ENCODE data around the gene CELF3.
A peak's percentile ranks its signal among the peaks of the same experiment; 100 is the strongest.

Gene CELF3

GRCh38 chr1:151729157-151729965, 12.8 kb upstream of the CELF3 start:
- H3K27ac Mint-ChIP-seq: no peak overlapping the region
- no peaks in the 10 kb centered on the region for H3K9me3 Mint-ChIP-seq
- no peaks in the 10 kb centered on the region for H3K4me1 Mint-ChIP-seq (ENCODE audit: low read depth)
- H3K27me3 Mint-ChIP-seq (ENCODE audit: low read depth): peaks cover 40% of the 10 kb centered on the region
- H3K36me3 Mint-ChIP-seq (ENCODE audit: low read depth): no peaks in the 10 kb centered on the region
- H3K4me3 Mint-ChIP-seq: no peak overlapping the region

DNA sequence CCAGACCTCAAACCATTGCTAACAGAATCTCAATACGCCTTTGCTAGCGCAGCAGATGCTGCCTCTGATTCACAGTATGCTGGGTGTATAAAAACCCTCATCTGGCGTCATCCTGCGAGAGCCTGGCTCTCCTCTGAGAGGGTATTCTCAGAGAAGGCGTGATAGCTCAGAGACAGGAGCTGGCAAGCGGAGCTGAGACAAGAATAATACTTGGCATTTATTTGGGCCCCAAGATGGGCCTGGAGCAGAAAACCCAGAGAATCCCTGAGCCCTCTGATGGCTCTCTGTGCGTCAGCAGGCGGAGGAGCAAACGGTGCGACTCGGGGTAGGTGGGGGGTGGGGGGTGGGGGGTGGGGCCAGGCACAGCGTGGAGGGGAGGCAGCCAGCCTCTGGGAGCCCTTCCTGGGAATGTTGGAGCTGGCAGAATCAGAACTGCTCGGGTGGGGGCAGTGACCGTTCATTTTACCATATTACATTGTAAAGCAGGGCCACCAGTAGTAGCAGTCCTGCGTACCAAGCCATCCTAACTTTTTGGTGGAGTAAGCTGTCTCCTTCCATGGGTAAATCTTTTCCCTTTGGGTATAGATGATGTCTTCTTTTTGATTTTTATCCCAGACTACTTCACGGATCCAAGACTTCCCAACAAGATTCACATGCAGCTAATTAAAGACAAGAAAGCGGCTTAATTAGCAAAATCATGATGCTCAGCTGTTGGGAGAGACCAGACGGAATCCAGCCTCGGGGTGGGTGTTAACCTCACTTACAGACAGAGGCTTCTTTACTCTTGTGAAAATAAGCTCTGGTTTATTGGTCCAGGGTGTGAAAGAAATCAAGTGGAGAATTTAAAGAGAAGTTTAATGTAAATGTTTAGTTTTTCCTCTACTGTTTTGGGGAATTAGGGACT, 11.8 kb upstream of the CELF3 start:
- Mint-ChIP-seq H3K4me3 (no peak overlapping the region), H3K27me3 (ENCODE audit: low read depth) (peaks cover 48% of the 10 kb centered on the region), H3K9me3 (no peaks in the 10 kb centered on the region), H3K27ac (no peak overlapping the region), H3K4me1 (ENCODE audit: low read depth) (no peaks in the 10 kb centered on the region), H3K36me3 (ENCODE audit: low read depth) (no peaks in the 10 kb centered on the region)

DNA sequence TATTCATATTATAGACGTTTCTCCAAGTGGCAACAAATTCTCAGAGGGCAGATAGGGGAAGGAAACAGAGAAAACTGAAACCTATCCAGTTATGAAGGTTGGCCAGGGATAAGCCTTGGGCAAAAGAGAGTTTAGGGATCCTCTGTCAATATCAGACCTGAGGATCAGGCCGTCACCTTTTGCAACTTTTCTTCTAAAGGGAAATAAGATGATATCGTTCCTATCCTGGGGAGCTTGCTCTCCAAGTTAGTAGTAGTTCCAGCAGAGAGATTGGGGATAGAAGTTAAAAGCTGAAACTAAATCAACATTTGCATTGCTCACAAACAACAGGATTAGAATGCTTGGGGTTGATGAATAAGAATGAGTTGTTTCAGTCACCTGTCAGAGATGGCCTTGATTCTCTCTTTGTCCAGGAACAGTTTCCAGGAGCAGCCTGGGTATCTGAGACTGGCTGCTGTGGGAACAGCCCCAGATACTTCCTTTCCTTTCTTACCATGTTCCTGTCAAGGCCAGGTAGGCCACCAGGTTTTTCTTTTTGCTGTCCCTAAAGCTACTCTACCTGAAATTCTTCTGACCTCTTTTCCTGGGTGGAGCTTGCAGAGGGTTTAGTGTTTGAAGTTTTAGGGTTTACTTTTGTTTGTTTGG, 7.2 kb upstream of the CELF3 start:
- Mint-ChIP-seq H3K27ac (no peak overlapping the region), H3K4me1 (ENCODE audit: low read depth) (peaks cover 14% of the 10 kb centered on the region), H3K9me3 (no peaks in the 10 kb centered on the region), H3K4me3 (no peak overlapping the region), H3K36me3 (ENCODE audit: low read depth) (no peaks in the 10 kb centered on the region), H3K27me3 (ENCODE audit: low read depth) (peaks cover 73% of the 10 kb centered on the region)

DNA sequence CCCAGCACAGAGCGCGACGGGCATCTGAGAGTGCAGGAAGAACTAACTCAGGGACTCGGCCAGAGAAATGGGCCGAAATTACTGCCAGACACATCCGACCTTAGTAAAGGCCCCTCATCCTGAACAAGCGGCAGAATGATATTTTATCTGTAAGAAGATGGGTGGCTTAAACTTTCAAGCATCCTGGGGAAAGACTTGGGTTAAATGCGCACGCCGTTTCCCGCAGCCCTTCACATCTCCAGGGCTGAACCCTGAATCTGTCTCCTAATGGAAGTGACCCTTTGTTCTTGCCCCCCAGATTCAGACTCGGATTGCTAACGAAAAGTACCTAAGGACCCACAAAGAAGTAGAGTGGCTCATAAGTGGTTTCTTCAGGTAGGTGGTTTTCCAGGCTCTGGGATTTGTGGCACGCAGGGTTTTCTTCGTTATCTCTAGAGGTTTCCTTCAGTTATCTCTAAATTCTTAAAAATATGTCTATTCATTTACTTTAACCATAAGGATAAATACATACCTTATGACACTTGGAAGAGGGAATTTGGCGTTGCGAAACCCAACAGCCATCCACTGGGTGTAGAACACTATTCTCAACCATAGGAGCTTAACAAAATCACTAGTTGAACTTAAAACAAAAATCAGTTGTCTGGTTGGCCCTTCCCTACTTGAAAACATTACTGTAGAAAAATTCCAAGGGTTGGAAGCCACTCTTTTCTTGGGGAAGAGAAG, 5.3 kb upstream of the CELF3 start:
- Mint-ChIP-seq H3K27ac (no peak overlapping the region), H3K9me3 (no peaks in the 10 kb centered on the region), H3K4me1 (ENCODE audit: low read depth) (peaks cover 17% of the 10 kb centered on the region), H3K4me3 (peak overlapping the region; percentile 73), H3K36me3 (ENCODE audit: low read depth) (no peaks in the 10 kb centered on the region), H3K27me3 (ENCODE audit: low read depth) (peaks cover 83% of the 10 kb centered on the region)

DNA sequence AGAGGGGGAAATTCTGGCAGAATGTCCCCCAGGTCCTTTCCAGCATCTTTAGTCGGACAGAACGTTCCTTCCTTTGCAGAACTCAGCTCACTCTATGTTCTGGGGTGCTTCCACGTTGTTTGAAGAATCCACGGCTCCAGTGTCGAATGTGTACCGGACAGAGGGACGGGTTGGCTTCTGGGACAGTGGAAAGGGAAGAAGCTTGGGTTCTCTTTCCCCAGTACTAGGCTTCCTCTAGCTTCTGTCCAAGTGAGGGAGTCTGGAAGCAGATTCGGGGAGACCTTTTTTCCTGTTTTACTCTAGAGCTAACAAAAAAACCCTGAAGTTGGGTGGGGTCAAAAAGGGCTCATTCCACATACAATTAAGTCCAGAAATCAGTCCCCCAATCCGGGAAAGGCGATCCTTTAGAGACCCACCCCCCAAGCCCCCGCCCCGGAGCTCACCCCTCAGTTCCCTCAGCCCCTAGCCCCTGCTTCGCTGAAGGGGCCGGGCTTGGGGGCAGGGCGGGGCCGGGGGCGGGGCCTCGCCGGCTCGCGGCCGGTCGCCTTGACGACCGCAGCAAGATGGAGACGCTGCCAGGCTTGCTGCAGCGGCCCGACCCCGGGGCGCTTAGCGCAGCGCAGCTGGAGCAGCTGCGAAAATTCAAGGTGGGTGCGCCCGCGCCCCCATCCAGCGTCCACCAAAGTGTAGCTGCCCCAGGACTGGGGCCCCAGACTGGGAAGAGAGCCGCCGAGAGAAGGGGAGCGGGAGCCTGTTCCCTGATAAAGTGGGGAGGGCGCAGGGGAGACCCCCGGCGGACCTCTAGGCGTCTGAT, 4.6 kb upstream of the CELF3 start, which contains the start of gene RIIAD1:
RIIAD1 (plus strand) TSS at position 549 of the 814 bp plus-strand sequence; CDS start at position 564, 15 bp downstream.
- H3K27me3 Mint-ChIP-seq (ENCODE audit: low read depth): peaks cover 80% of the 10 kb centered on the region
- no peak within 1 kb of the TSS for H3K27ac Mint-ChIP-seq
- peaks cover 19% of the 10 kb centered on the region for H3K4me1 Mint-ChIP-seq (ENCODE audit: low read depth)
- H3K36me3 Mint-ChIP-seq (ENCODE audit: low read depth): no peaks in the 10 kb centered on the region
- H3K4me3 Mint-ChIP-seq: peak within 1 kb of the TSS; percentile 73
- no peaks in the 10 kb centered on the region for H3K9me3 Mint-ChIP-seq

GRCh38 chr1:151720554-151720953, 4.0 kb upstream of the CELF3 start:
- Mint-ChIP-seq H3K9me3 (no peaks in the 10 kb centered on the region), H3K4me3 (peak overlapping the region; percentile 43), H3K36me3 (ENCODE audit: low read depth) (no peaks in the 10 kb centered on the region), H3K27ac (no peak overlapping the region), H3K4me1 (ENCODE audit: low read depth) (peaks cover 19% of the 10 kb centered on the region), H3K27me3 (ENCODE audit: low read depth) (peaks cover 80% of the 10 kb centered on the region)

DNA sequence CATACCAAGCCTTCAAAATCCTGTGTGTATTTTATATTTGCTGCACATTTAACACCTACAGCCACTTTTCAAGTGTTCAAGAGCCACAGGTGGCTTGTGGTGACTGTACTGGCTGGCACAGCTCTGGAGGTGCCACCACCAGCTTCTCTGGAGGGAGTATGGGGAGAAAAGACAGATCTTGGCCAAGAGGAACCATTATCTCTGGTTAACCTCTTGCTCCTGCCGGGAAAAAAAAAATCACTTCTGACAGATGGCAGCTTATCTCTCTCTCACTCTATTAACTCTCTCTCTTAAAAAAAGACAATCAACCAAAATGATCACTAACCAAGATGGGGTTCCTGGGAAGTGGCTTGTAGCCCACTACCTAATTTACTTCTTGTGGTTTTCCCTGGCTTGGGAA, 3.5 kb upstream of the CELF3 start:
- Mint-ChIP-seq H3K27ac (no peak overlapping the region), H3K9me3 (no peaks in the 10 kb centered on the region), H3K4me1 (ENCODE audit: low read depth) (peaks cover 19% of the 10 kb centered on the region), H3K27me3 (ENCODE audit: low read depth) (peaks cover 84% of the 10 kb centered on the region), H3K4me3 (peak overlapping the region; percentile 36), H3K36me3 (ENCODE audit: low read depth) (no peaks in the 10 kb centered on the region)

- no peaks in the 10 kb centered on the region for H3K36me3 Mint-ChIP-seq (ENCODE audit: low read depth)
- peaks cover 81% of the 10 kb centered on the region for H3K27me3 Mint-ChIP-seq (ENCODE audit: low read depth)
- H3K4me1 Mint-ChIP-seq (ENCODE audit: low read depth): peaks cover 19% of the 10 kb centered on the region
- H3K4me3 Mint-ChIP-seq: no peak overlapping the region
- H3K9me3 Mint-ChIP-seq: no peaks in the 10 kb centered on the region
- no peak overlapping the region for H3K27ac Mint-ChIP-seq
Observed at GRCh38 chr1:151718666-151719065, 2.1 kb upstream of the CELF3 start.

- Mint-ChIP-seq H3K27me3 (ENCODE audit: low read depth) (peaks cover 78% of the 10 kb centered on the region), H3K36me3 (ENCODE audit: low read depth) (no peaks in the 10 kb centered on the region), H3K9me3 (no peaks in the 10 kb centered on the region), H3K4me1 (ENCODE audit: low read depth) (peaks cover 19% of the 10 kb centered on the region), H3K27ac (no peak overlapping the region), H3K4me3 (no peak overlapping the region)
Observed at GRCh38 chr1:151718011-151718431, 1.4 kb upstream of the CELF3 start.

DNA sequence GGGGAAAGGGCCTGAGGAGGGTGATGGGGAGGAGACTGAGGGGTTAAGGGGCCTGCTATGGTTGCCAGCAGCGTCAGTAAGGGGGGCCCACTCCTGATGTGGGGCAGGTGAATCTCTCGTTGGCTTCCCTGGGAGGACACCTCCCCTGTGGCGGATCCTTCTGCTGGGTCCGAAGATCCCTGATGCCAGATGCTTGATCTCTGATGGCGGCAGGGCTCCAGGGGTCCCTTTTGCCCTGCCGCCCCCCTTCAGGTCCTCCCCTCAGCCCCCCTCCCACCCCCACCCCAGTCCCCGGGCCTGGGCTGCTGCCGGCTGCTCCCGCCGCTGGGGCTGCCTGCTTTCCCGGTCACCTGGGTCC, 219 bp downstream of the CELF3 start:
- H3K27ac Mint-ChIP-seq: no peak overlapping the region
- H3K9me3 Mint-ChIP-seq: no peaks in the 10 kb centered on the region
- no peaks in the 10 kb centered on the region for H3K36me3 Mint-ChIP-seq (ENCODE audit: low read depth)
- H3K27me3 Mint-ChIP-seq (ENCODE audit: low read depth): peaks cover 70% of the 10 kb centered on the region
- H3K4me1 Mint-ChIP-seq (ENCODE audit: low read depth): peaks cover 17% of the 10 kb centered on the region
- no peak overlapping the region for H3K4me3 Mint-ChIP-seq

DNA sequence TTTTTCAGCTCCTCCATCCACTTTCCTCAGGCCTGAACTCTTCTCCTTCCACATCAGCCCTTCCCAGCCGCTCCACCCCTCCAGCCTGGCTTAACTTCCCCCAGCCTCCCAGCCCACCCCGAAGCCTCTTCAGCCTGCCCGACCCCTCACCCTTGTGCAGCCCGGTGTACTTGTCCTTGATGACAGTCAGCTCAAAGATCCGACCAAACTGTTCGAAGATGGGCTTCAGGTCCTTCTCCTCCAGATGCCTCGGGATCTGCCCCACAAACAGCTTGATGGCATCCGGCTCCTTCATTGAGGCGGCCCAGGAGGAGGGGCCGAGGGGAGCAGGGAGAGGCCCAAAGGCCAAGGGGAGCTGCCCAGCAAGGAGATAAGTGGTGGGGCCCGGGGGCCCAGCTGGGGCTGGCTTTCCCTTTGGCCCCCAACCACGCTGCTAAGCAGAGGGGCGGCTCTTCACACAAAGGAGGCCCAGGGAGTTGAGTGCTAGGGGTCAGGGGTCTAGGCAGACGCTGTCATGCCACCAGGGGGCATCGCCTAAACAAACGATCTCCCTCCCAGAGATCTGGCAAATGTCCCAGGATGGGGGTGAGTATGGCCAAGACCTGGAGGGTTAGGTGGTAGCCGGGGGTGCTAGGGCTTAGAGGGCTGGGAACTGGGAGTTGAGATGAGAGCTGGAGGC, 738 bp downstream of the CELF3 start:
- Mint-ChIP-seq H3K4me3 (no peak overlapping the region), H3K36me3 (ENCODE audit: low read depth) (no peaks in the 10 kb centered on the region), H3K27ac (no peak overlapping the region), H3K4me1 (ENCODE audit: low read depth) (peaks cover 14% of the 10 kb centered on the region), H3K9me3 (no peaks in the 10 kb centered on the region), H3K27me3 (ENCODE audit: low read depth) (peaks cover 68% of the 10 kb centered on the region)

GRCh38 chr1:151714820-151715725, 1.5 kb downstream of the CELF3 start:
- H3K36me3 Mint-ChIP-seq (ENCODE audit: low read depth): no peaks in the 10 kb centered on the region
- peaks cover 6% of the 10 kb centered on the region for H3K4me1 Mint-ChIP-seq (ENCODE audit: low read depth)
- peaks cover 60% of the 10 kb centered on the region for H3K27me3 Mint-ChIP-seq (ENCODE audit: low read depth)
- H3K9me3 Mint-ChIP-seq: no peaks in the 10 kb centered on the region
- no peak overlapping the region for H3K27ac Mint-ChIP-seq
- no peak overlapping the region for H3K4me3 Mint-ChIP-seq

Measured in T-helper 1 cell treated with Interleukin-12 subunit alpha and Interleukin-12 subunit beta and Interleukin-4 antibody, amounts not matched to agents 30 μg/mL and 1 μg/mL, for 36 hours (primary cell).